HFFc6 (cell line): ENCODE measurements around the gene TNNI3. TPM values are rescaled to one million over a fixed set of nuclear protein-coding genes. Genes with fewer than 3 reads are reported as not detected.

Experiments
- DNase-seq: peaks from one replicate; pipeline ENCODE4 v3.0.0-alpha.2; 2018
- H3K27ac Mint-ChIP-seq: 2 replicates; pipeline ENCODE4 v1.8.0; 2020; ENCODE audit warnings: mild to moderate bottlenecking, mixed read lengths
- H3K27me3 Mint-ChIP-seq: 2 replicates; pipeline ENCODE4 v1.8.0; 2021; ENCODE audit warnings: mild to moderate bottlenecking, moderate library complexity, mixed read lengths; ENCODE audit not compliant: insufficient read depth
- H3K36me3 Mint-ChIP-seq: 2 replicates; pipeline ENCODE4 v1.8.0; 2021; ENCODE audit warnings: low read depth, mixed read lengths
- H3K4me1 Mint-ChIP-seq: 2 replicates; pipeline ENCODE4 v1.8.0; 2020; ENCODE audit warnings: low read depth, mixed read lengths
- H3K4me3 Mint-ChIP-seq: 2 replicates; pipeline ENCODE4 v1.8.0; 2020; ENCODE audit warnings: mild to moderate bottlenecking, moderate library complexity, mixed read lengths
- H3K9me3 Mint-ChIP-seq: 2 replicates; pipeline ENCODE4 v1.8.0; 2020; ENCODE audit warnings: mild to moderate bottlenecking, mixed read lengths
- total RNA-seq, 6 experiments: library from RNA; stranded (reverse); fragmentation: NEBNext Ultra II Directional; extraction: Animal tissue kit (Norgen Biotek cat#: 25700); gene quantifications; 2 replicates in 1 of 6; 3 replicates in 5 of 6; pipeline ENCODE4 v1.2.3, GENCODE V29; 2021
- TF ChIP-seq, protein P1 (sequence below): fragments of 200-600 bp; sonication (generic); IDR thresholded peaks from 2 replicates; pipeline ENCODE4 v1.5.0; 2021; ENCODE audit warnings: antibody characterized with exemption, mild to moderate bottlenecking

TNNI3 gene
- total RNA-seq, 6 experiments from 2014 or later = not detected

DNA sequence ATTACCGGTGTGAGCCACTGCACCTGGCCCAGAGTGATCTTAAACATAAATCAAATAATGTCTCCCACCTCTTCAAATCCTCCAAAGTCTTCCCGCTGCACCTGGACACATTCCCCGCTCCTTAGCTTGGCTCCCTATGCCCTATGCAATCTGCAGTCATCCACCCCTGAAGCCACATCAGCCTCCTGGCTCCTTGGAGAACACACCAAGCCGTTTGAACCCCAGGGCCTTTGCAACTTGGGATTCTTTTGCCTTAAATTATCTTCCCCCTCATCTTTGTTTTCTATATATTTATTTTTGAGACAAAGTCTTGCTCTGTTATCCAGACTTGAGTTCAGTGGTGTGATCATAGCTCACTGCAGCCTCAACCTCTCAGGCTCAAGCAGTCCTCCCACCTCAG, 11.6 kb upstream of the TNNI3 start:
- no peaks in the 10 kb centered on the region for H3K36me3 Mint-ChIP-seq
- DNase-seq = no peak
- H3K4me1 Mint-ChIP-seq = peaks cover 32% of the 10 kb centered on the region
- H3K9me3 Mint-ChIP-seq = no peaks in the 10 kb centered on the region
- H3K27me3 Mint-ChIP-seq = peaks cover 10% of the 10 kb centered on the region
- TF ChIP-seq, protein P1, sequence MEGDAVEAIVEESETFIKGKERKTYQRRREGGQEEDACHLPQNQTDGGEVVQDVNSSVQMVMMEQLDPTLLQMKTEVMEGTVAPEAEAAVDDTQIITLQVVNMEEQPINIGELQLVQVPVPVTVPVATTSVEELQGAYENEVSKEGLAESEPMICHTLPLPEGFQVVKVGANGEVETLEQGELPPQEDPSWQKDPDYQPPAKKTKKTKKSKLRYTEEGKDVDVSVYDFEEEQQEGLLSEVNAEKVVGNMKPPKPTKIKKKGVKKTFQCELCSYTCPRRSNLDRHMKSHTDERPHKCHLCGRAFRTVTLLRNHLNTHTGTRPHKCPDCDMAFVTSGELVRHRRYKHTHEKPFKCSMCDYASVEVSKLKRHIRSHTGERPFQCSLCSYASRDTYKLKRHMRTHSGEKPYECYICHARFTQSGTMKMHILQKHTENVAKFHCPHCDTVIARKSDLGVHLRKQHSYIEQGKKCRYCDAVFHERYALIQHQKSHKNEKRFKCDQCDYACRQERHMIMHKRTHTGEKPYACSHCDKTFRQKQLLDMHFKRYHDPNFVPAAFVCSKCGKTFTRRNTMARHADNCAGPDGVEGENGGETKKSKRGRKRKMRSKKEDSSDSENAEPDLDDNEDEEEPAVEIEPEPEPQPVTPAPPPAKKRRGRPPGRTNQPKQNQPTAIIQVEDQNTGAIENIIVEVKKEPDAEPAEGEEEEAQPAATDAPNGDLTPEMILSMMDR = no peak
- no peak overlapping the region for H3K4me3 Mint-ChIP-seq
- no peak overlapping the region for H3K27ac Mint-ChIP-seq

DNA sequence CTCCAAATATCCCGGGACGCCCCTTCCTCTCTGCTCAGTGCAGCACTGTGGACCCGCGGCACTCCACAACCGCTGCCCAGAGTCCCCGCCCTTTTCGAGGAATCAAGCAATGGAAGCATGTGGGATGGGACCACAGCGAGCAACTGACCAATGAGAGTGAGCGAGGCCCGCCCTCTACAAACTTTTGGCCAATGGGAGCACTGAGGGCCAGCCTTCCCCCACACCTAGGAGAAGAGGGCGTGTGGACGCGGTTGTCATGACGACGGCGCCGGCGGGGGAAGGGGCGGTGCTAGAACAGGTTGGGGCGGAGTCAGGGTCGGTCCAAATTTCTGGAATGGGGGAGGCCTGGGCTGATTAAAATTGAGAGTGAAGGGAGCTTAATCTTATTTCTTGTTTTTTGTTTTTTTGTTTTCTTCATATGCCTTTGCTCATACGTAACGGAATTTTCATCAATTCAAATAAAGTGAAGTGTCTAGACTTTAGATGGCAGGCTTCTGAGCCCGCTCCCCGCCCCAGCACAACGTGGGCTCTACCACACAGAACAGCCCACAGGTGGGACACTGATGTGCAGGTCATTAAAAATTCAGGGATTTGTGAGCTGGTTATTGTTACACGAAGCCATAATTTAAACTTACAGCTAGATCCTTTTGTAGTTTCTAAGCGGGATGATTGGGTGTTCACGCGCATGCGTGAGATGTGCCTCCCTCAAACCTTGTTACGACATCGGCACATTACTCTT, 9.2 kb upstream of the TNNI3 start, which contains the start of gene DNAAF3:
Gene DNAAF3 (minus strand): TSS at position 84 of the 739 bp plus-strand sequence. CDS start 200 bp downstream, outside the sequence.
- H3K9me3 Mint-ChIP-seq = no peaks in the 10 kb centered on the region
- peak within 1 kb of the TSS; percentile 59 for H3K27ac Mint-ChIP-seq
- DNase-seq = peak; percentile 98
- TF ChIP-seq, protein P1 = no peak
- H3K36me3 Mint-ChIP-seq = no peaks in the 10 kb centered on the region
- peaks cover 18% of the 10 kb centered on the region for H3K4me1 Mint-ChIP-seq
- peaks cover 9% of the 10 kb centered on the region for H3K27me3 Mint-ChIP-seq
- H3K4me3 Mint-ChIP-seq = peak within 1 kb of the TSS; percentile 89

DNA sequence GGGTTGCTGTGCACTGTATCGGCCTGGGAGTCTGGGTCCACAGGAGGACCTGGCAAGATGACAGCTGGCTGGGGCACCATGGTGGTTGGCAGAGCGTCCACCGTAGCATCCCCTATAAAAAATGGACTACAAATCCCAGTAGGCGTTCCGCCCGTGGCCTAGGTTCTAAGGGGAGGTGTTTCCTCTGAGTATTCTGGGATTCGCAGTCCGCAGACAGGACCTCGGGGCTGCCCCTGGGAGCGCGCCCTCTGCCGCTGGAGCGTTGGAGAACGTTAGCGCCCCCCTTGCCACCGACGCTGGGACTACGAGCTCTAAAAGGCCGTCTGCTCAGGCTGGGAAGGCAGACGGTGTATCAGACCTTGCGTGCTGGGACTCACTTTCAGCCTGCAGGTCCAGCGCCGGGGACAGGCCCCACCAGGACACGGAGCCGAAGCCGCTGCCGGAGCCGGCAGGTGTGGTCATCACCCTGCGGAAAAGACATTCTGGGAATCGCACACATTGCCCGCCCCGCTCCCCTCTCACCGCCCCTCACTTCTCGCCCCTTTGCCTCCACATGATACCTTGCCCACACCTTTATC, 8.5 kb upstream of the TNNI3 start:
- Mint-ChIP-seq H3K27me3 (peaks cover 9% of the 10 kb centered on the region), H3K36me3 (no peaks in the 10 kb centered on the region), H3K9me3 (no peaks in the 10 kb centered on the region), H3K4me1 (peaks cover 13% of the 10 kb centered on the region), H3K27ac (peak overlapping the region; percentile 59; the same call in 1 of the 2 replicates), H3K4me3 (peak overlapping the region; percentile 89)
- TF ChIP-seq, protein P1 = peak; percentile 77
- peak; percentile 68 for DNase-seq

DNA sequence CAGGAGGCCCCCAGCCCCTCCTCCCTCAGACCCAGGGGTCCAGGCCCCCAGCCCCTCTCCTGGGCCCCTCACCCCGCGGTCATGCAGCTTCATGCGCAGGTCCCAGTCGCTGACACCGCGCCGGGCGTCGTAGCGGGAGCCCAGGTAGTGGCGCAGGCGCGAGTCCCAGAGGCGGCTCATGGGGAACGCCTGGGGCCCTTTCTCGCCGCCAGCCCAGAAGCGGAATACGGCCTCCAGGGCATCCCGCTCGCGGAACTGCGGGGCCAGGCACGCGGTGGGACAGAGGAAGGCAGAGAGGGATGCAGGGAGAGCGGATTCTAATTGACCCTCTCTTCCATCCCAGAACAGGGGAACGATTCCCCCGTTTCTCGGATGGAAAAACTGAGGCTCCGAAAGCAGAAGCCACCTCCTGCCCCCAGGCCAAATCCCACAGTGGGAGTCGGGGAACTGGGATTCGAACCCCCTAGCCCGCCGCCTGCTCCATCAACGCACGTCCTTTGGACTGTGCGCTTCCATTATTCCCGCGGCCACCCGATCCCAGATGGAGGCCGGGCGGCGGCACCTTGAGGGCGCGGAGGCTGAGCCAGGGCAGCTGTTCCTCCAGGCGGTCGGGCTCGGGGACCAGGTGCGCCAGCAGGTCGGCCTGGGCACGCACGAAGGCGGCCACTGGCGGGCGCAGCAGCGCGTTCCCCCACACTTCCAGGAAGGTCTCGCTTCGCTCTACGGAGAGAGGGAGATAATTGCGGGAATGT, 4.2 kb upstream of the TNNI3 start:
- Mint-ChIP-seq H3K4me3 (no peak overlapping the region), H3K27ac (no peak overlapping the region), H3K9me3 (no peaks in the 10 kb centered on the region), H3K27me3 (peaks cover 6% of the 10 kb centered on the region), H3K36me3 (no peaks in the 10 kb centered on the region), H3K4me1 (peaks cover 24% of the 10 kb centered on the region)
- no peak for DNase-seq
- TF ChIP-seq, protein P1 = no peak

DNA sequence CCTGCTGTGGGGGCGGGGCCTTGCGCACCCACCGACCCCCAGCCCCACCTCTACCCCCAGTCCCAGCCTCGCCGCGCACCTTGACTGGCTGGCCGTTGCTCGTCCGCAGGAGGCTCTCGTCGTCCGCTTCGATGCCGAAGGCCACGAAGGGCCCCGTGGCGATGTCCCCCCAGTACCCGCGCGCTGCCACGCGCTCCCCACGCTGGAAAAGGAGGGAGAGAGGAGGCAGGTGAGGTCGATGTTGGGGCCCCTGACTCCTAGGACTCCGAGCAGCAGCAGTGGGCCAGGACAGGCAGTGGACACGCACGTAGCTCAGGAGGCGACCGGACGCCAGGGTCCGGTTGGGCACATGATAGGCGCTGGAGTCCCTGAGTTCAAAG, 3.4 kb upstream of the TNNI3 start:
- H3K4me1 Mint-ChIP-seq = peaks cover 16% of the 10 kb centered on the region
- DNase-seq = no peak
- no peaks in the 10 kb centered on the region for H3K9me3 Mint-ChIP-seq
- no peak overlapping the region for H3K27ac Mint-ChIP-seq
- H3K4me3 Mint-ChIP-seq = no peak overlapping the region
- H3K27me3 Mint-ChIP-seq = peaks cover 9% of the 10 kb centered on the region
- TF ChIP-seq, protein P1 = no peak
- H3K36me3 Mint-ChIP-seq = no peaks in the 10 kb centered on the region
